SK-N-DZ (cell line): ENCODE results near the gene SRPK3.

Experiments
- DNase-seq: peaks from one replicate; pipeline ENCODE4 v3.0.0-alpha.2; 2015; ENCODE audit warnings: low spot score

Gene SRPK3

DNA sequence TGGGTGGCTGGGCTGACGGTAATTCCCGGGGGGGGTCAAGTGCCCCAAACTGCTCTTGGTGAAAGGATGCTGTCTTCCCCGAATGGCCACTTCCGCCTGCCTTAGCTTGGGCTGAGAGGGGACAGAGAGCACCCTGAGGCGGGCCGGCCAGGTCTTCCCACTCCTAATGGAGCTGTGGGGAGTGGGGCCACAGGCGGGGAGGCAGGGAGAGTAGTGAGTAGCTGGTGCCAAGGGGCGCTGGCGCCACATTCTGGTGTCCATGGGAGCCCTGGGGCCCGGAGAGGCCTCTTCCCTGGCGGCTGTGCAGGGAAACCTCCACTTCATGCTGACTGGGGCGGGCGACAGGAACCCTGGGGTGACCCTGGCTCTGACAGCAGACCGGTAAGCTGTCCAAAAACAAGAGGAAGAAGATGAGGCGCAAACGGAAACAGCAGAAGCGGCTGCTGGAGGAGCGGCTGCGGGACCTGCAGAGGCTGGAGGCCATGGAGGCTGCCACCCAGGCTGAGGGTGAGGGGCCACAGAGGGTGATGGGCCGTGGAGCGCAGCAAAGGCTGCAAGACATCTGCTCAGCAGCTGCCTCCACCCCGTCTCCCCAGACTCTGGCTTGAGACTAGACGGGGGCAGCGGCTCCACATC, 2.7 kb downstream of the SRPK3 start:
- DNase-seq: no peak

DNA sequence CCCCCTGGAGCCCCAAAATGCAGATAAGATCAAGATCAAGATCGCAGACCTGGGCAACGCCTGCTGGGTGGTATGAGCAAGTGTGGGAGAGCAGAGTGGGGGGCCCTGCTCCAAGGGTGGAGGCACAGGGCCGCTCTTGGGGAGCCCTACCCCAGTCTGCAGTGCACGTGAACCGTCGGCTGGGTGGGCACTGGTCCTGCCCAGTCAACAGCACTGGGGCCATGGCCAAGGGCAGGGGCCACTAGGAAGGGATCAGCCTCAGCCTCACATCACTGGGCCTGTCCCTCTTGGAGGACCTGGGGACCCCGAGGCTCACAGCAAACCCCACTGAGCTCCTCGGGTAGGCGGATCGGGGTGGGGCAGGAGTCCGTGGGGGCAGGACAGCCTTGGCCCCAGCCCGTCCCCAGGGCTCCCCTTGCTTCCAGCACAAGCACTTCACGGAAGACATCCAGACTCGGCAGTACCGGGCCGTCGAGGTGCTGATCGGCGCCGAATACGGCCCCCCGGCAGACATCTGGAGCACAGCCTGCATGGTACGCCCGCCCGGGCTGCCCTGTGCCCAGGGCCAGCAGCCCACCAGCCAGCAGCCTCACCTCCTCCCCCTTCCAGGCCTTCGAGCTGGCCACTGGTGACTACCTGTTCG, 3.6 kb downstream of the SRPK3 start:
- DNase-seq: no peak

DNA sequence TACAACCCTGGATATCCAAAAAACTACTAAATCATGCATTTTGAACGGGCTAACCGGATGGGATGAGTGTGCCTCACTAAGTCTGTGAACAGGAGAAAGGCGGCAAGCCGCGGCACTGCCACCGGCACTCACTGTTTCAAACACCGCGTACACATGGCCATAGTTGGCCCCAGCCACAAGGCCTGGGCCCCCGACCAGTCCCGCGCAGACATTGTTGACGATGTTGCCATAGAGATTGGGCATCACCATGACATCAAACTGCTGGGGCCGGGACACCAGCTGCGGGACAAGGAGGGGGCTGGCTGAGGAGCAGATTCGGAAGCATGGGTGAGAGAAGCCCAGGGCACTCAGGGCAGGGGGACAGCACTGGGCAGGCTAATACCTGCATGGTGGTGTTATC, 5.8 kb downstream of the SRPK3 start:
- no peak for DNase-seq

DNA sequence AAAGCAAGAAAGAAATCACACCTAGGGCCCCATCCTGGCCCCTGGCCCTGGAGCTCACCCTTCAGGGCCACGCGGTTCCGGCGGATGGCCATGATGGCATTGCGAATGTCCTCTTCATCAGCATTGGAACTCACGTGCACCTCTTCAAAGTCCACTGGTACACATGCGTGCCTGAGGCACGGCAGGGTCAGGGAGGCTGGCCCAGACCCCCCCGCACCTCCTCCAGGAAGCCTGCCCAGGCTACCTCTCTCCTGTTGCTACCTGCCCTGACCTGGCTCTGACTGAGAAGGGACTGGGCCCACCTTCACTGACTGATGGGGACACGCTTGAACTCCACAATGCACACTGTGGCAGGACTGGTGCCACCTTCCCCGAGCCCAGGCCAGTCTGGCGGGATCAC, 8.8 kb downstream of the SRPK3 start:
- no peak for DNase-seq

DNA sequence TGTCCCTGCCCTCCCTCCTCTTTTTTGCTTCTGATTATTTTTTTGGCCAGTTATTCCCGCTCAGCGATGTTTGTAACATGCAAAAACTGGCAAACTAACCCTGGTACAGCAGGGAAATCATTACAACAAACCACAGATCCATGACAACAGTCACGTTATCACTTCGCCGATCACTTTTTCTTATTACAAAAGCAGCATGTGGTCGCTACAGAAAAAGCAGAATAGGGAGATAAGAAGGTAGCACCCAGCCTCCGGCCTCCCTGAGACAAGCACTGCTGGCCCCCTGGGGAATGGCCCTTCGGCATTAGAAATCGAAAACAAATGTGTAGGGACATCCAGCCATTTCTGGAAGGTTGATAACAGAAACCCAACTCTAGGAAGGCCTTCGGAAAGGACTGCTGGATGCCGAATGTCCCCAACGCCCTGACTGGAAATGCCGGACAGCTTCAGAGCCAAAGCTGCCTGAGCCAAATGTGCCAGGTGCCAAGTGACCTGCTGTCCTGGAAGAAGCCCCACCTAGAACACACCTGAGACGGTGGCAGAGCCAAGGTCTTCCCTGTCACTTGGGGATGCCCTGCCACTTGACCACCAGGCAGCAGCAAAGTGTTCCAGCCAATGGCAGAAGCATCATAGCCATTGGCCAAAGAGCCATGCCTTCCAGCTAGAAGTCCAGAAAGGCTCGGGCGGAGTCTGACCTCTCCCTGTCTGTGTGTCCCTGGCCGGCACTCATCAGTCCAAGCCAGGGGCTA, 10.4 kb downstream of the SRPK3 start:
- DNase-seq: no peak

DNA sequence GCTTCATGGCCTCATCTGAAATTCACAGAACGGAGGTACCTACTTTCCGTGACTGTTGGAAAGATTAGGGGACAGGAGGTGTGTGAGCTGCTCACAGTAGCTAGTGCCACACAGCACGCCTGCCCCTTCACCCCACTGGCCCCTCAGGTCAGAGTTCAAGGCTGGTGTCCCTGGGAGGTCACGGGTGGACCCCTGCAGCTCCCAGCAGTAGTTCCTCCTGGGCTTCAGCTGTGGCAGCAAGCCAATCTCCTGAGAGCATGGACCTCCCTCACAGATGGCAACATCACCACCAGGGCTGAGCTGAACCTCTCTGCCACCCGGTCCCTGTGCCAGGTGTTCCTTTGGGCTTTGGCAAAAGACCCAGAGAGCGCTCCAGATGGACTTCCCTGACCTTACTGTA, 11.5 kb downstream of the SRPK3 start:
- no peak for DNase-seq

DNA sequence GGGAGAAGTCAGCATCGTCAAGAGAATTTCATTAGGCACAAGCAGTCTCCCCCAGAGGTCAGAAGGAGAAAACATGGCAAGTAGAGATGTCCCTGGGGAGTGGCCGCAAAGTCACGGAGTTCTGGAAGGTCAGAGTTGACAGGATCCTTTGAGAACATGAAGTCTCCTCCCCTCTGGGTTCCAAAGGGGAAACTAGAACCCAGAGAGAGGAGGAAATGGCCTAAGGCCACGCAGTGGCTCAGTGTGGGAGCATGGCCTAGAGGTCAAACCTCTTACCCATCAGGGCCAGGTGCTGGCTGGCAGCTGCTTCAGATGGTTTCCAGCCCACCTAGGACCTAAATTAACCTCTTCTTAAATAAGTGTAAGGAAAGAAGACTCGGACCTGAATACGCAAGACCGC, 12.4 kb downstream of the SRPK3 start:
- DNase-seq: no peak

DNA sequence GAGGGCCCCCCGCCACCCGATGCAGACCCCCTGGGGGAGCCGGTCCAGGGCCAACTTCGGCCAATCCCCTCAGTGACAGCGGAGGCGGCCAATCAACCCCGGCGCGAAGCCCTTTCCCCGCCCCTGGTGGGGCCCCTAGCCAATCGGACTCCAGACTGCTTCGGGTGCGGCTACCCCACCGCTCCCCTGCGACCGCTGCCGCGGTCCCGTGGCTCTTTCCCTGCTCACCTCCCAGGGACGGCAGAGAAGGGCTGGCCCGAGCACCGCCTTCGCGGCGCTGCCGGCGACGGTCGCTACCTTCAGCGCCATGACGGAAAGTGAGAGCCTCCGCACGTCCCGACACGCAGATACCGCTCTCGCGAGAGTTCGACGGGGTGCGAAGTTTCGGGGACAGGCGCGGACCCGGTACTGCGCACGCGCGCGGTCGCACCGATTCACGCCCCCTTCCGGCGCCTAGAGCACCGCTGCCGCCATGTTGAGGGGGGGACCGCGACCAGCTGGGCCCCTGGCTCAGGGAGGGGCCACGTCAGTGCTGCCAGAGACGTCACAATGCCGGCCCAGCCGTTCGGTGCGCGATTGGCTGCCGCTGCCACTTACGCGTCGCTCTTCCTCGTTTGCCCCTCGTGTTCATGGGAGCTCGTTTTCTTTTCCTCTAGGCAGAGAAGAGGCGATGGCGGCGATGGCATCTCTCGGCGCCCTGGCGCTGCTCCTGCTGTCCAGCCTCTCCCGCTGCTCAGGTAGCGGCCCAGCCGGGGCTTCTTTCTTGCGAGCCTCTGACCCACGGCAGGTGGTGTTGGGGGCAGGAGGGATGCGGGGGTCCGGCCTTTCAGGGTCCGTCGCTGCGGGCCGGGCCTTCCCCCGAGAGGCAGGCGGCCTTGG, 13.4 kb downstream of the SRPK3 start, which contains the start of the genes IDH3G and SSR4:
Gene IDH3G, minus strand, starts transcription at position 358 of the 879 bp plus-strand sequence. Its CDS starts 49 bp downstream, at position 309.
Gene SSR4, plus strand, starts transcription at position 651 of the 879 bp plus-strand sequence. Its CDS starts 20 bp downstream, at position 671.
- peak; percentile 93 for DNase-seq

DNA sequence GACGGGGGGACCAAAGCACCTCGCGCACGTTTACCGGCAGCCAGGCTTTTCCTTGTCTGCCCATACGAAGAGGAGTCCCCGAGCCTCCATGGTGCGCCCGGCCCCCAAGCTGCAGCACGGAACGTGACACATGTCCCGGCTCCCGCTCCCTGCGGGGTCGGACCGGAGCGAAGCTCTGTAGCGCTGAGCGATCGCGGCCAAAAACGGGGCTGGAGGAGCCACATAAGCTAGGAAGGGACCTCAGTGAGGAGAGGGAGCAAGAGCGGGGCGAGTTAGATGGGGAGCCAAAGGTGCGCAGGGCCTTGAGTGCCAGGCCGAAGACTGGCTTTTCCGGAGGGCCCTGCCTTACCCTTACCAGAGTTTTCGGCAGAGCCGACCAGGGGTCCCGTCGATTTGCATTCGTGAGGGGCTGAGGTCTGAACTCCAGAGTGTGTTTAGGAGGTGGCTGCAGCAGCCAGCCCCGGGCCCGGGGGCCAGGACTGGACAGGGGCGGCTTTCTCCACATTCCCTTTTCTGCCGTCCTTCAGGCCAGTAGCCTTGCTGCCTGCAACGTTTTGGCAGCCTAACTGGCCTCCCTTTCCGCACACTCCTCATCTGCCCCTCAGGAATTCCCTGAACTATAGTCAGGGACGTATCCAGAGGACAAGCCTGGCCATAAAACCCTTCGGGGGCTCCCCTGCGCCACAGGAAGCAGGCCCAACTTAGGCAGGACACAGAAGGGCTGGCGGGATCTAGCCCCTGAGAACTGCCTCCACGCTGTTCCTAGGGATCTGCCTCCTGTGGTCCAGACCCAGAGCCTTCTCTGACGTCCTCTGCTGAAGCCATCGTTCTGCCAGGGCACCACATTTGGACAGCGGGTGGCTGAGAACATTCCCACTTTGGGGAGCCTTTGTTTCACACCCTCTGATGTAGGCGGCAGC, 14.3 kb downstream of the SRPK3 start:
- DNase-seq: no peak

DNA sequence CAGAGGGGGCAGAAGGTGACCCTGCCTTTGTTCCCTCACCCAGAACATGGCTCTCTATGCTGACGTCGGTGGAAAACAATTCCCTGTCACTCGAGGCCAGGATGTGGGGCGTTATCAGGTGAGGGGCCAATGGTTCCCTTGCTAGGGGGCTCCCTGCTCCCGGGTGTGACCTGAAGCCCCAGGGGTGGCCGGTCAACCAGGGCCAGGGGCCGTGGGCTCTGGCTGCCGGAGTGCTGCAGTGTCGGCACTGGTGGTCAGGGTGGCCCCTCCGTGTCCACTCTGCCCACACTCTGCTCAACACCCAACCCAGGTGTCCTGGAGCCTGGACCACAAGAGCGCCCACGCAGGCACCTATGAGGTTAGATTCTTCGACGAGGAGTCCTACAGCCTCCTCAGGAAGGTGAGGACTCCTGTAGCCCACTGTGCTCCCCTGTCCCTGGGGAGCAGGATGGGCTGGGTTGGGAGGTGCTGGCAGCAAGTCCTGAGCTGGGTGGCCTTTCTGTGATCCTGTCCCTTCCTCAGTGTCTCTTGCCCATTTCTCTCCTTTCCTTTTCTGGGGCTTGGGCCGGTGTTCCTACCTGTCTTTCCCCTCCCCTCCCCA, 16.7 kb downstream of the SRPK3 start:
- no peak for DNase-seq

DNA sequence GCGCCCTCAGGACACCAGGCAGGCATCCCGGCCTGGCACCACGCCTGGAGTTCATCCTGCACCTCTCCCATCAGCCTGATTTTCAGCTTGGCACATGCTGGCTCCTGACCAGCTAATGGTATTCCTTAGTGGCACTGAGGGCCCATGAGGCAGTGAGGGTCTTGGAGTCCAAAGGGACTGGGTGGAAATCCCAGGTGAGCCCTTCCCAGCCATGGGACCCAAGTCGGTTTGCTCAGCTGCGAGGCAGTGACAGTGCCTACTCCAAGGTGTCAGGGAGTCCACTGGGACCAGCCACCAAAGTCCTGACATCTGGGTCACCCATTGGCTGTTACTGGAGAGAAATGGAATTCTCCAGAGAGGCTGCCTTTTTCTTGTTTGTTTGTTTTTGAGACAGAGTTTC, 18.5 kb downstream of the SRPK3 start:
- no peak for DNase-seq

DNA sequence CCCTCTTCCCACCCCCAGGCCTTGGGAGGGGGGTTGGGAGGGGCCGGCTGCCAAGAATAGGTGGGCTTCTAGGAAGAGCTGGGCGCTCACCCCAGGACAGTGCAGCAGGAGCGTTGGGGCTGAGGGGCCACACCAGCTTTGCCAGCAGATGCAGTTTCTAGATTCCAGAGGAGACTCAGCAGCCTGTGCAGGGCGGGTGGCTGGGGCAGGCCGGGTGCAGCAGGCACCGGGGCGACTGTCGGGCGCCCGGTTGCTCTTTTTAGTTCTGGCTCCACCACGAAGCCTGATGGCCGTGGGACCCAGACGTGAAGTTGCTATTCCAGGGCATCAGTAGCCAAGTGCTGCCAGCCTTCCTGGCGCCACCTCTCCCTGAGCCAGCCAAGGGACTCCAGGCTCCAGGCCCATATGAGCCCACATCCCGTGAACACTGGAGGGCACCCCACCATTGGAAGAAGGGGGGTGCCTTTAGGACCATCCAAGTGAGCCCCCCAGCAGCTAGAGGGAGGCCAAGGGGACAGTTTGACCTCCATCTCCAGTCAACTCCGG, 19.4 kb downstream of the SRPK3 start:
- no peak for DNase-seq

DNA sequence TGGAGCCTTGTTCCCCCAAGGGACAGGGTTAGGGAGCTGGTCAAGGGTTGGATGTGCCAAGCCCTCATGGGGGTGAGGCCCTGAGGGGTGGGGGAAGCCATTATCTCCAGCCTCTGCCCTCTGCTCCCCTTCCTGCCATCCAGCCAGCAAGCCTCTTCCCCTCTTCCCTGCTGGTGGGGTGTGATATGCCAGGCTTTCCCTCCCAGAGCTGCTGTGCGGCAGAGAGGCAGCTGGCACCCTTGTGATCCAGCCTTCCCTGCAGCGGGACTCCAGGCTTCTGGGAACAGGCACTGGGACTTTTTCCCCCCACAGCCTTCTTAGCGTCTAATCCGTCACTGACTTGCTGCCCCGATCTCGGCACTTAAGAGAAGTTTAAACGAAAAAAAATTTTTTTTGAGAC, 19.9 kb downstream of the SRPK3 start:
- DNase-seq: no peak

DNA sequence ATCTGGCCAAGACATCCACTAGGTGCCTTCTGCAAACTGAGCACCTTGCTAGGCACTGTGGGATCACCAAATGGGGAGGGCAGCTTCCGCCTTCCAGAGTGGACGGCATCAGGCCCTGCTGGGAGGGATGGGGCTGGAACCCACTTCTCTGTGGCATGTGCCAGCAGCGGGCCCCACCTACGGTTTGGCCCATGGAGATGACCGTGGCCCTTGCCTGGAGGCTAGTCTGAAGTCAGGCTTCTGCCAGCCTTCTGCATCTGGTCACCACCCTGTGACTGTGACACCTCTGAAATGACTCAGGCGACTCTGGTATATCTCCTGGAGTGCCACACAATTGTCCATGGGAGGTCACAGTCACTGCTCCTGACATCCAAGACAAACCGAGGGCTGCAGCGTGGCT, 20.8 kb downstream of the SRPK3 start:
- no peak for DNase-seq

DNA sequence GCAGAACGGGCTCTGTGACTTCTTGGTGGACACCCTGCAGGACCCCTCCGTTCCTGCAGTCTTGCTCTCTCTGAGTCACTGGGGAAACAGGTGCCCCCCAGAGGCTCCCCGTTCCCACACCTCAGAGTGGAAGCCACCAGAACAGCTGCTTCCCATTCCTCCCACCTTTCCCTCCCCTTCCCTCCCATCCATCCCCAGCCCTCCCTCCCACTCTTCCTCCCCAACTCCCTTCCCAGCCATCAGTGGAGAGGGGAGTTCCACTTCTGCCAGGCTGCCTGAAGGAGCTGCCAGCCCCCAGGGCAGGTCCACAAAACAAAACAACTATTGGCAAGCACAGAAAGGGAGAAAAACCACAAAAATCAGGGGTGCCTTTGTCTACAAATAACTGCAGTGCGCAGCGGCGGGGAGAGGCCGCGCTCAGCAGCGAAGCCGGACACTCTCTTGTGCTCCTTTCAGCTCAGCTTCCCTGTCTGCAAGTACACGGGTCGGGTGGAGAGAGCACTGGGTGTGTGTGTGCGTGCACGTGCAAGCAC, 21.7 kb downstream of the SRPK3 start:
- no peak for DNase-seq

DNA sequence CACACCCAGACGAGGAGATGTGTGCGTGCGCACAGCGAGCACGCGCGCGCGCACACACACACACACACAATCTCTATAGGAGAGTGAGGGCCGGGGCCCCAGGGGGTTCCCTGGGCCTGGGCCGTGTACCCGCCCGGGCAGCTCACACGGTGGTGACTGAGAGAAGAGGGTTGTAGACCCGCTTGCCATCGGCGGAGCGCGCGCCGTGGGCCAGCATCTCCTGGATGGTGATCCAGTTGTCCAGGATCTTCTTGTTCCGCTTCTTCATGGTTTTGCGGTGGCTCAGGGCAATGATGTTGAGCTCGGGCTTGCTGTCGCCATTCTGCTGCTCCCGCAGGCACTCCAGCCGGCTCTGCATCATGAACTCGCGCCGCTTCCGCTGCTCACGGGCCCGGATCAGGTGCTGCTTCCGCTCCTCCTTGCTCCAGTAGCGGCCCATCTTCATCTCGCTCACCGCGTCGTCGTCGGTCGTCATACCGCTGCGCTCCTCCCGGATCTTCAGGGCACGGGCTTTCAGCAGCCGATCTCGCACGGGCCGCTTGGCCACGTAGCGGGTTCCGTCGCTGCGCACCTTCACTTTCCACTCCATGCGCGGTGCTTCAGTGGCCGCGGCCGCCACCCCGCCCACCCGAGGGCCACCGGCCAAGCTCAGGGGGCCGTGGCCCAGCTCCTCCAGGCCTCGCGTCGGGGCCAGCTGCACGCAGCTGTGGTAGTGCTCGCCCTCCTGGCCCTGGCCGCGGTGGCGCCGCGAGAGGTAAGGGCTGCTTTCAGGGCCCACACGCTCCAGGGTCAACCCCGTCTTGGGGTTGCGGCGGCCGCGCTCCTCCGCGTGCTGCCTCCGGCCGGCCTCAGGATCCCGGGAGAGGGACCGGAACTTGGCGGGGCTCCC, 22.6 kb downstream of the SRPK3 start:
- no peak for DNase-seq

DNA sequence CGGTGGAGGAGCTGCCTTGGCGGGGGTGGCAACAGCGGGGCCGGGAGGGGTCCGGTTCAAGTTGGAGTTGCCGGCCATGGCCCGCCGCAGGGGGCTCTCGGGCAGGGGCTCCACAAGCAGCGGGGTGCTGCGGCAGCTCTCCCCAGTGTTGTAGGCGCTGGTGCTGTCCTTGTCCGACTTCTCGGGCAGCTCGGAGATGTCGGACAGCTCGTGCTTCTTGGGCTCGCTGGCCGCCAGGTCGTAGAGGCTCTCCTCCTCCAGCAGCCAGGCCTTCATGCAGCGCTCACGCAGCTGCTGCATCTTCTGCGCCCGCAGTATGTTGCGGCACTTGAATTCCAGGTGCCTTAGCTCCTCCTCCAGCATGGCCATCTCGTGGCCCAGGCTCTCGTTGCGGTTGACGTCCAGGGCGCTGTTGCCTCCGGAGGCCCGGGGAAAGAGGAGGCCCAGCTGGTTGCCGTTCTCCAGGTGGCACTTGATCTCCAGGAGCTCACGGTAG, 23.3 kb downstream of the SRPK3 start:
- no peak for DNase-seq

DNA sequence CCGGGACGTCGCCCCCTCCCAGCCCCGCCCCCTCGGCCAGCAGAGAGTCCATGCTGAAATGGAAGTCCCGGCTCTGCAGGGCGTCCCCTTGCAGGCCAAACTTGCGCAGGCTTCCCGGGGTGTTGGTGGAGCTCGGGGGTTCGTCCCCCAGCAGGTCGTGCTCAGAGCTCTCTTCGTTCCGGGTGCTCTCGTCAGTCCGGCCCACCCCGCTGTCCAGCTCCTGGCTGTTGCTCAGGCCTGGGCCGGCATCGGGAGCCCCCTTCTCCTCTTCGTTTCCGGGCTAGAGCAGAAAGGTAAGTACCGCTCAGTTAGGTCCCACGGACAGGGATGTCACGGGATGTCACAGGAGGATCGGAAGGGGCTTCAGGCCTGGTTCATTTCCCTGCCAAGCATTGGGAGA, 23.8 kb downstream of the SRPK3 start:
- no peak for DNase-seq
